ENCODE data around the gene NEMP2.

DNA sequence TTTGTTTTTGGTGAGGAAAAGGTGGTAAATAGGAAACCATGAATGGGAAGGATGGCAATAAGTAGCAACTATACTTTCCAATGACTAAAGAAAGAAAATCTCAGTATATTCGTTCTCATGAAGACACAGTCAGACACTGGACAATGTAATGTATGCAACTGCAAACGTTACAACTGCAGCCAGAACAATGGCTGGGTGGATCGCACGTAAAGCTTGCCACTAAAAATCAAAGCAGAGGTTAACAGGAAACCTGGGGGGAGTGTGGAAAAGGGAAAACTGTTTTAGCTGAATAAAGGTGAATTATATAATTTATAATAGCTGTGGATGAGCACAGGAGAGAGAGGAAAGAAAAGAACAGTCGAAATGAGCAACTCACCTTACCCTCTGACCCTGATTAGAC, 33.3 kb downstream of the NEMP2 start:
- TF ChIP-seq, protein P1, sequence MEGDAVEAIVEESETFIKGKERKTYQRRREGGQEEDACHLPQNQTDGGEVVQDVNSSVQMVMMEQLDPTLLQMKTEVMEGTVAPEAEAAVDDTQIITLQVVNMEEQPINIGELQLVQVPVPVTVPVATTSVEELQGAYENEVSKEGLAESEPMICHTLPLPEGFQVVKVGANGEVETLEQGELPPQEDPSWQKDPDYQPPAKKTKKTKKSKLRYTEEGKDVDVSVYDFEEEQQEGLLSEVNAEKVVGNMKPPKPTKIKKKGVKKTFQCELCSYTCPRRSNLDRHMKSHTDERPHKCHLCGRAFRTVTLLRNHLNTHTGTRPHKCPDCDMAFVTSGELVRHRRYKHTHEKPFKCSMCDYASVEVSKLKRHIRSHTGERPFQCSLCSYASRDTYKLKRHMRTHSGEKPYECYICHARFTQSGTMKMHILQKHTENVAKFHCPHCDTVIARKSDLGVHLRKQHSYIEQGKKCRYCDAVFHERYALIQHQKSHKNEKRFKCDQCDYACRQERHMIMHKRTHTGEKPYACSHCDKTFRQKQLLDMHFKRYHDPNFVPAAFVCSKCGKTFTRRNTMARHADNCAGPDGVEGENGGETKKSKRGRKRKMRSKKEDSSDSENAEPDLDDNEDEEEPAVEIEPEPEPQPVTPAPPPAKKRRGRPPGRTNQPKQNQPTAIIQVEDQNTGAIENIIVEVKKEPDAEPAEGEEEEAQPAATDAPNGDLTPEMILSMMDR (IDR thresholded peaks at IDR 0.05; ENCODE audit: low read length): no peak
- no peak for TF ChIP-seq EZH2 (IDR thresholded peaks at IDR 0.05; ENCODE audit: borderline replicate concordance, low read length)

Data from OCI-LY1 (cell line).